ENCODE data around the gene GRID2. TPM values are rescaled to one million over a fixed set of nuclear protein-coding genes. Genes with fewer than 3 reads are reported as not detected.

Gene GRID2
- polyA plus RNA-seq, 1 donor: 0.57 TPM

DNA sequence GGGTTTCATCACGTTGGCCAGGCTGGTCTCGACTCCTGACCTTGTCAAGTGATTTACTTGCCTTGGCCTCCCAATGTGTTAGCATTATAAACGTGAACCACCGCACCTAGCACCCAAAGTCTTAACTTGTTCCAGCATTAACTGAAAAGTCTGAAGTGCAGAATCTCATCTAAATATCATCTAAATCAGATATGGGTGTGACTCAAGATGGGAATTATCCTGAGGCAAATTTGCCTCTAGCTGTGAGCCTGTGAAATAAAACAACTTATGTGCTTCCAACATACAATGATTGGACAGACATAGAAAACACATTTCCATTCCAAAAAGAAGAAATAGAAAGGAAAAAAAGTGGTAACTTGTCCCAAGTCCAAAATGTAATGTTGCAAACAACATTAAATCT is 883.7 kb downstream of the GRID2 start:
- Histone ChIP-seq H3K9me3 (ENCODE audit: control insufficient read depth, low read depth, low read length) (no peaks in the 10 kb centered on the region), H3K27me3 (ENCODE audit: control insufficient read depth, insufficient read depth, low read length) (no peaks in the 10 kb centered on the region), H3K27ac (ENCODE audit: low read length) (no peak overlapping the region), H3K36me3 (ENCODE audit: control insufficient read depth, insufficient read depth, low read length) (no peaks in the 10 kb centered on the region), H3K4me3 (ENCODE audit: low read length) (no peak overlapping the region), H3K4me1 (ENCODE audit: control insufficient read depth, insufficient read depth, low read length) (no peaks in the 10 kb centered on the region)
- DNase-seq: no peak
- no CpG with 5 or more reads among the region's 4 CpGs for WGBS (ENCODE audit: insufficient coverage, low lambda C conversion rate)

DNA sequence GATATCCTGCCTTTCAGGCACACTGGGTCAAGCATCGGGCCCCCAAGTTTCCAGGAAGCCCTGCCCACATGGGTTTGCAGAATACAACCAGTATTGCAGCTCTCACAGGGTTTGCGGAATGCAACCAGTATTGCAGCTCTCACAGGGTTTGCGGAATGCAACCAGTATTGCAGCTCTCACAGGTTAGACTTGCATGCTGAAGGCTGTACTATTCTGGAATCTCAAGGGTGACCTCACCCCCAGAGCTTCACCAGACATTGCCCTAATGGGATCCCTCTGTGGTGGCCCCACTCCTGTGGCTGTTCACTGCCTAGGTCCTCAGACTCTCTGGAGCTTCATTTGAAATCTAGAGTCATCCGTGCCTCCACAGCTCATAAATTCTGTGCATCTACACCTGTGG is 884.1 kb downstream of the GRID2 start:
- no peaks in the 10 kb centered on the region for H3K27me3 ChIP-seq (ENCODE audit: control insufficient read depth, insufficient read depth, low read length)
- H3K4me3 ChIP-seq (ENCODE audit: low read length): no peak overlapping the region
- no peak for DNase-seq
- no peaks in the 10 kb centered on the region for H3K36me3 ChIP-seq (ENCODE audit: control insufficient read depth, insufficient read depth, low read length)
- H3K27ac ChIP-seq (ENCODE audit: low read length): no peak overlapping the region
- H3K4me1 ChIP-seq (ENCODE audit: control insufficient read depth, insufficient read depth, low read length): no peaks in the 10 kb centered on the region
- no CpG with 5 or more reads among the region's 4 CpGs for WGBS (ENCODE audit: insufficient coverage, low lambda C conversion rate)
- no peaks in the 10 kb centered on the region for H3K9me3 ChIP-seq (ENCODE audit: control insufficient read depth, low read depth, low read length)

DNA sequence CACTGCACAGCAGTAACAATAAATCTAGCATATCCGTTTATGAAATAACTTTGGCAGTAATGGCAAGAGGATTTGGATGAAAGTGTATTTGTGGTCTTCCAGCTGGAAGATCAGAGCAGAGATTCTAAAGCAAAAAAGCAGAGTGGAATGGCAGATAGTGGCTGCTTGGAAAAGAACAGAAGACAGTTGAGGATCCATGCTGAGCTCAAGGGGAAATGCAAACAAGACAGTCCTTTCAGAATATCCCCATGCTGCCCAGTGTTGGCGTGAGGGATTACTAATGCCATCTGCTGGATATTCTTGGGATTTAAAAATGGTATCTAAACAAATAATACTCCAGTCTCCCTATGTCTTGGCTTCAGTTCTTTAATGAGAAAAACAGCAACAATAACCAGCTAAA is 895.7 kb downstream of the GRID2 start:
- Histone ChIP-seq H3K27ac (ENCODE audit: low read length) (no peak overlapping the region), H3K9me3 (ENCODE audit: control insufficient read depth, low read depth, low read length) (no peaks in the 10 kb centered on the region), H3K27me3 (ENCODE audit: control insufficient read depth, insufficient read depth, low read length) (no peaks in the 10 kb centered on the region), H3K4me1 (ENCODE audit: control insufficient read depth, insufficient read depth, low read length) (no peaks in the 10 kb centered on the region), H3K4me3 (ENCODE audit: low read length) (no peak overlapping the region), H3K36me3 (ENCODE audit: control insufficient read depth, insufficient read depth, low read length) (no peaks in the 10 kb centered on the region)
- WGBS (ENCODE audit: insufficient coverage, low lambda C conversion rate): 80% methylated on average over 1 of the region's 2 CpGs
- DNase-seq: peak; percentile 19 to 39

DNA sequence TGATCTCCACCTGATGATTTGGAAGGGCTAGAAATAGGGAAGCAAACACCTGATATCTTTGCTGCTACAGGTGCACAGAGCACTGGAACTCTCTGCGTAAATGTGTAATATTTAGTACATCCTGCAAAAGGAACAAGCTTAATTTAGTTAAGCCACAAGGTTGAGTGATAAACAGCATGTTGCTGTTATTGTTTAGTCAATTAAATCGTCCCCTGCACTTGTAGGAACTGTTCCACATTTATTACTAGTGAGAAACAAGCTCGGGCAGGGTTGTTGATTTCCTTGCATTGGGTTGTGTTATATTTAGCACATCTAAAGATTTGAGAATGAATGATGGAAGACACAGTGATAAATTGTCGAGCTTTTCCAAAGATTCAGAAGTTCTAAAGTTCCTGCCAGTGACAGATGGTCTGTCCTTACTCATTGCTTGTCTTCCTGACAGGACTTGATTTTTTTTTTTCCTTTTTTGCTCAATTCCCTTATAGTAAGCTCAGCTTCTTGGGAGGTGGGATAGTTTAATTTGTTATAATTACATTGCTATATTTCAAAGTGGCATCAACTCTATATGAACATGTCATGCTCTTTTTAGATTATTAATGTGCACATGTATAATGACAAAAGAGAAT is 897.8 kb downstream of the GRID2 start:
- Histone ChIP-seq H3K27me3 (ENCODE audit: control insufficient read depth, insufficient read depth, low read length) (no peaks in the 10 kb centered on the region), H3K9me3 (ENCODE audit: control insufficient read depth, low read depth, low read length) (no peaks in the 10 kb centered on the region), H3K36me3 (ENCODE audit: control insufficient read depth, insufficient read depth, low read length) (no peaks in the 10 kb centered on the region), H3K4me3 (ENCODE audit: low read length) (no peak overlapping the region), H3K4me1 (ENCODE audit: control insufficient read depth, insufficient read depth, low read length) (no peaks in the 10 kb centered on the region), H3K27ac (ENCODE audit: low read length) (no peak overlapping the region)
- no CpG with 5 or more reads among the region's 4 CpGs for WGBS (ENCODE audit: insufficient coverage, low lambda C conversion rate)
- no peak for DNase-seq

DNA sequence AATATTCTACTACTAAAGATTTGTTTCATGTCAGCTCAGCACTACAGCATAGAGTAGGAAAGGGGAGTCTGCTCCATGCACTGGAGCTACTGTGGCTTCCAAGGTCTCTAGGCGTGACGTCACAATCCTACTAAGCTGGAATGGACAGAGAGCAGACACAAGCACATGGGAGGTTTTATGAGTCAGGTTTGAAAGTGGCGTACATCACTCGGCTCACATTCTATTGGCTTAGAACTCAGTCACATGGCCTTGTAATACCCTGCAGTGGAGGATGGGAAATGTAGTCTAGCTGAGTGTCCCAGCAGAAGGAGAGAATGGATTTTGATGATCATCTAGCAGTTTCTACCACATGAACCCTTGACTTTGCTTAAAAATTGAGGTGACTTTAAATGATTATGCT is 899.9 kb downstream of the GRID2 start:
- H3K4me1 ChIP-seq (ENCODE audit: control insufficient read depth, insufficient read depth, low read length): no peaks in the 10 kb centered on the region
- no peak for DNase-seq
- no peak overlapping the region for H3K4me3 ChIP-seq (ENCODE audit: low read length)
- no CpG with 5 or more reads among the region's 4 CpGs for WGBS (ENCODE audit: insufficient coverage, low lambda C conversion rate)
- H3K36me3 ChIP-seq (ENCODE audit: control insufficient read depth, insufficient read depth, low read length): no peaks in the 10 kb centered on the region
- H3K27me3 ChIP-seq (ENCODE audit: control insufficient read depth, insufficient read depth, low read length): no peaks in the 10 kb centered on the region
- no peak overlapping the region for H3K27ac ChIP-seq (ENCODE audit: low read length)
- no peaks in the 10 kb centered on the region for H3K9me3 ChIP-seq (ENCODE audit: control insufficient read depth, low read depth, low read length)

DNA sequence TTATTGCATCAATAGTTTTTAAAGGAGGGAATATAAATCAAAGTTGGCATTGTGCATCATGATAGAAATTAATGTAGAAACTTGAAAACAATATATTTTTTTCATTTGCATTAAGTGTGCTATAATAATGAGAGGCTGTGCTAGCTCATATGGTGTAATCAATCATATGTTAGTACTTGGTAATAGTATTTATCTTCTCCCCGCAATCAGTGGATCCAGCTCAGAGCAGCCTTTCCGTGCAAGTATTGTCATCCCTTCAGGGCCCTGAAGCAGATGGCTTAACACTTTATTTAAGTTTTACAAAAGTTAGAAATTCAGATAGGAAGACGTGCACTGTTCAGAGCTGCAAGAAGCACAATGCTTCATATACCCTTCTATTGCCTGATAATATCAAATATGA is 908.5 kb downstream of the GRID2 start:
- Histone ChIP-seq H3K27ac (ENCODE audit: low read length) (no peak overlapping the region), H3K36me3 (ENCODE audit: control insufficient read depth, insufficient read depth, low read length) (no peaks in the 10 kb centered on the region), H3K27me3 (ENCODE audit: control insufficient read depth, insufficient read depth, low read length) (no peaks in the 10 kb centered on the region), H3K4me3 (ENCODE audit: low read length) (no peak overlapping the region), H3K9me3 (ENCODE audit: control insufficient read depth, low read depth, low read length) (no peaks in the 10 kb centered on the region), H3K4me1 (ENCODE audit: control insufficient read depth, insufficient read depth, low read length) (no peaks in the 10 kb centered on the region)
- DNase-seq: no peak
- WGBS (ENCODE audit: insufficient coverage, low lambda C conversion rate): no CpG with 5 or more reads among the region's 3 CpGs

DNA sequence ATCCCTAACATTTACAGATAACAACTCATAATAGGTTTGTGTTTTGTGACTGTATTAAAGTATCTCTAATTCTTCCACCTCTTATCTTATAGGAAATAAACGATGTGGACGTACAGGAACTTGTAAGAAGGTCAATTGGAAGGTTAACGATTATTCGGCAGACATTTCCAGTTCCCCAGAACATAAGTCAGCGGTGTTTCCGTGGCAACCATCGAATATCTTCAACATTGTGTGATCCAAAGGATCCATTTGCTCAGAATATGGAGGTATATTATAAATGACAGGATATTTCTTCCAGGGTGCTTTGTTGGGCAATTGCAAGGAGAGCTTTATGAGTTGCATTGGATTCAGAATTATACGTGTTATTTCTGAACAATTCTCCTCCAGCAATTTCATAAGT is 912.9 kb downstream of the GRID2 start:
- Histone ChIP-seq H3K9me3 (ENCODE audit: control insufficient read depth, low read depth, low read length) (no peaks in the 10 kb centered on the region), H3K27ac (ENCODE audit: low read length) (no peak overlapping the region), H3K36me3 (ENCODE audit: control insufficient read depth, insufficient read depth, low read length) (no peaks in the 10 kb centered on the region), H3K4me3 (ENCODE audit: low read length) (no peak overlapping the region), H3K4me1 (ENCODE audit: control insufficient read depth, insufficient read depth, low read length) (no peaks in the 10 kb centered on the region), H3K27me3 (ENCODE audit: control insufficient read depth, insufficient read depth, low read length) (no peaks in the 10 kb centered on the region)
- no peak for DNase-seq
- WGBS (ENCODE audit: insufficient coverage, low lambda C conversion rate): 80% methylated on average over 2 of the region's 8 CpGs

DNA sequence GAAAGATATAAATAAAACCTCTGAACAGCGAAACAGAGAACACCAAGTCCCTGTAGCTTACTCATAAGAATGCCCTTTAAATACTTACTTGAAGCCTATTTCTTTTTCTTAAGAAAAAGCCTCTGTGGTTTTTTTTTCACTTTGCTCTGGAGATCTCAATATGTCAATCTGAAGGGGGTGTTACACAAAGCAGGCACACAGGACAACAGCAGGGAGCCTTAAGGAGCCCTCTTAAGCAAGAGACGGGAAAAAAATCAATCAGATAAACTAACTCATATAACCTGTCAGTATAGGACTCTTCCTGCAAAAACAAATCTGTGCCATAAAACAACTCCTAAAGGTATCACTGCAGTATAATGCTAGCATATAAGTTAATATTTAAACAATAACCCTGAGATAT is 913.7 kb downstream of the GRID2 start:
- DNase-seq: peak; percentile 7 to 53
- no peaks in the 10 kb centered on the region for H3K9me3 ChIP-seq (ENCODE audit: control insufficient read depth, low read depth, low read length)
- no peaks in the 10 kb centered on the region for H3K36me3 ChIP-seq (ENCODE audit: control insufficient read depth, insufficient read depth, low read length)
- no peak overlapping the region for H3K4me3 ChIP-seq (ENCODE audit: low read length)
- no peak overlapping the region for H3K27ac ChIP-seq (ENCODE audit: low read length)
- H3K27me3 ChIP-seq (ENCODE audit: control insufficient read depth, insufficient read depth, low read length): no peaks in the 10 kb centered on the region
- H3K4me1 ChIP-seq (ENCODE audit: control insufficient read depth, insufficient read depth, low read length): no peaks in the 10 kb centered on the region
- WGBS (ENCODE audit: insufficient coverage, low lambda C conversion rate): 80% methylated on average over 1 of the region's 2 CpGs

DNA sequence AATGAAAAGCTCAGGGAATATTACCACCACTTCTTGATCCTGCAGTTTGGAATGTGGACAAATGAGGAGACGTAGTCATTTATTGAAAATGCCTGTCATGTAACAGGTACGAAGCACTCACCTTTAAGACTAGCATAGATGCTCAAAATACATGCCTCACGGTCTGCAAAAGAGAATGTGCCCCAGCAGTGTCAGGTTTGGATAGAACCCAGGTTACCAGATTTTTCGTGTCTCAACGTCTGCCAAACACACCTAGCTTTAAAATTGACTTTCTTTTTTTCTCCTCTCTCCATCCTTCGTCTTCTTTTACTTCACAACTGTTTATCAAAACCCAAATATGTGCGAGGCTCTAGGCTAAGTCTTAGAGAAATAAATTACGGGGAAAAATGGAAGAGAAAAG is 918.0 kb downstream of the GRID2 start:
- no peak for DNase-seq
- 96% methylated on average over 5 of the region's 8 CpGs for WGBS (ENCODE audit: insufficient coverage, low lambda C conversion rate)

DNA sequence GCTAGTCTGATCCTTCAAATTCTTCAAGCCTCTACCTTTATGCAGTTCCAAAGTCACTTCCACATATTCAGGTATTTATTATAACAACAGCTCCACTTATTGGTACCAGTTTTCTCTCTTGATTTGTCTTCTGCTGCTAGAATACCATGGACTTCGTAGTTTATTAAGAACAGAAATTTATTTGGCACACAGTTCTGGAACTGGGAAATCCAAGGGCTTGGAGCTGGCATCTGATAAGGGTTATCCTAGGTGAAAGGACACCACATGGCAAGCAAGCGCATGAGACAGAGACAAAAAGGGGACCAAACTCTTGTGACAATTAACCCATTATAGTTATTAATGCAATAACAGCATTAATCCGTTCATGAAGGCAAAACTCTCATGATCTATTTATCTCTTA is 924.3 kb downstream of the GRID2 start:
- H3K27me3 ChIP-seq (ENCODE audit: control insufficient read depth, insufficient read depth, low read length): no peaks in the 10 kb centered on the region
- H3K9me3 ChIP-seq (ENCODE audit: control insufficient read depth, low read depth, low read length): no peaks in the 10 kb centered on the region
- no CpG with 5 or more reads among the region's 3 CpGs for WGBS (ENCODE audit: insufficient coverage, low lambda C conversion rate)
- no peaks in the 10 kb centered on the region for H3K36me3 ChIP-seq (ENCODE audit: control insufficient read depth, insufficient read depth, low read length)
- H3K4me3 ChIP-seq (ENCODE audit: low read length): no peak overlapping the region
- DNase-seq: no peak
- H3K4me1 ChIP-seq (ENCODE audit: control insufficient read depth, insufficient read depth, low read length): no peaks in the 10 kb centered on the region
- no peak overlapping the region for H3K27ac ChIP-seq (ENCODE audit: low read length)

More for the DNA sequence above, 918.0 kb downstream of the GRID2 start:
- Histone ChIP-seq H3K4me3 (ENCODE audit: low read length) (no peak overlapping the region), H3K4me1 (ENCODE audit: control insufficient read depth, insufficient read depth, low read length) (no peaks in the 10 kb centered on the region), H3K27ac (ENCODE audit: low read length) (no peak overlapping the region), H3K36me3 (ENCODE audit: control insufficient read depth, insufficient read depth, low read length) (no peaks in the 10 kb centered on the region), H3K9me3 (ENCODE audit: control insufficient read depth, low read depth, low read length) (no peaks in the 10 kb centered on the region), H3K27me3 (ENCODE audit: control insufficient read depth, insufficient read depth, low read length) (no peaks in the 10 kb centered on the region)

DNA sequence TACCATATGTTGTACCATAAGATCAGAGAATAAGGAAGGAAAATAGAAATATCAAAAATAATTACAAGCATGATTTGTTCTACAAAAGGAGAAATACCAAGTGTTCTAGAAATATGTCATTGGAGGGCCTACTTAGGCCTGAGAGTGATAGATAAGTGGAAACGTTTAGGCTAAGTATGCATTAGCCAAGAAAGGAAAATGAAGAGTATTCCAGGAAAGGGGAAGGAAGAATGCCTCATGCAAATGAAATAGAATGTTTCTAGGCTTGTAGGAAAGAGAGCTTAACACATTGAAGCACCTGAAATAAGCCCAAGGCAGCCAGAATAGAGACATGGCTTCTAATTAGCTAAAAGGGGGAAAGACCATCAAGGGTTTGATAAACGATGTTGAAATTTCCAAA is 929.1 kb downstream of the GRID2 start:
- WGBS (ENCODE audit: insufficient coverage, low lambda C conversion rate): 75% methylated on average over 2 of the region's 2 CpGs
- Histone ChIP-seq H3K27ac (ENCODE audit: low read length) (no peak overlapping the region), H3K4me1 (ENCODE audit: control insufficient read depth, insufficient read depth, low read length) (no peaks in the 10 kb centered on the region), H3K27me3 (ENCODE audit: control insufficient read depth, insufficient read depth, low read length) (no peaks in the 10 kb centered on the region), H3K36me3 (ENCODE audit: control insufficient read depth, insufficient read depth, low read length) (no peaks in the 10 kb centered on the region), H3K4me3 (ENCODE audit: low read length) (no peak overlapping the region), H3K9me3 (ENCODE audit: control insufficient read depth, low read depth, low read length) (no peaks in the 10 kb centered on the region)
- no peak for DNase-seq

All from large intestine (tissue), 3 donors.